Smooth muscle cell (in vitro differentiated cells): Measurements from ENCODE around the gene CINP. TPM values are rescaled to one million over a fixed set of nuclear protein-coding genes. Genes with fewer than 3 reads are reported as not detected.

Source experiments
- DNase-seq: peaks from one replicate; lab custom pipeline; 2025; ENCODE audit not compliant: unreplicated experiment; lab: John Stamatoyannopoulos, UW
- H2AFZ ChIP-seq: fragments of 200-600 bp; sonication (generic); 2 replicates; pipeline ENCODE4 v1.6.0; 2016; ENCODE audit warnings: antibody characterized with exemption, low read depth, mild to moderate bottlenecking
- H3F3A ChIP-seq: fragments of 200-600 bp; sonication (generic); 2 replicates; pipeline ENCODE4 v1.6.0; 2017; ENCODE audit warnings: antibody characterized with exemption, low read depth
- H3K27ac ChIP-seq: fragments of 200-600 bp; sonication (generic); 2 replicates; pipeline ENCODE4 v1.5.1; 2016; ENCODE audit warnings: low read depth, mild to moderate bottlenecking
- H3K27me3 ChIP-seq: fragments of 200-600 bp; sonication (generic); 2 replicates; pipeline ENCODE4 v1.6.1; 2016; ENCODE audit warnings: low read depth, mild to moderate bottlenecking
- H3K36me3 ChIP-seq: fragments of 200-600 bp; sonication (generic); 2 replicates; pipeline ENCODE4 v1.5.1; 2016; ENCODE audit warnings: low read depth
- H3K4me1 ChIP-seq: fragments of 200-600 bp; sonication (generic); 2 replicates; pipeline ENCODE4 v1.5.1; 2016; ENCODE audit warnings: low read depth
- H3K4me2 ChIP-seq: fragments of 200-600 bp; sonication (generic); 2 replicates; pipeline ENCODE4 v1.6.0; 2016; ENCODE audit warnings: mild to moderate bottlenecking
- H3K4me3 ChIP-seq: fragments of 200-600 bp; sonication (generic); 2 replicates; pipeline ENCODE4 v1.5.1; 2016; ENCODE audit warnings: mild to moderate bottlenecking
- H3K79me2 ChIP-seq: fragments of 200-600 bp; sonication (generic); 2 replicates; pipeline ENCODE4 v1.6.0; 2016; ENCODE audit warnings: low read depth, mild to moderate bottlenecking
- H3K9ac ChIP-seq: fragments of 200-600 bp; sonication (generic); 2 replicates; pipeline ENCODE4 v1.6.0; 2016; ENCODE audit warnings: low read depth
- H3K9me3 ChIP-seq: fragments of 200-600 bp; sonication (generic); replicated peaks from 2 replicates; pipeline ENCODE4 v1.5.1; 2016; ENCODE audit warnings: low read depth
- H4K20me1 ChIP-seq: fragments of 200-600 bp; sonication (generic); 2 replicates; pipeline ENCODE4 v1.6.0; 2016; ENCODE audit warnings: low read depth
- CTCF ChIP-seq: fragments of 200-600 bp; sonication (generic); IDR thresholded peaks from 2 replicates; pipeline ENCODE4 v1.5.1; 2017; ENCODE audit warnings: borderline replicate concordance, mild to moderate bottlenecking, antibody characterized with exemption; ENCODE audit not compliant: insufficient read depth, poor library complexity, severe bottlenecking
- WGBS: methylation state at CpG from one replicate; pipeline ENCODE4 v1.1.7; 2016; ENCODE audit warnings: low lambda C conversion rate; 5-methylcytosine and 5-hydroxymethylcytosine counted together
- polyA plus RNA-seq: library from polyadenylated mRNA; unstranded; fragments of >200 nt; fragmentation: Nextera tagmentation; extraction: Ambion mirVana; gene quantifications from 2 replicates; pipeline ENCODE4 v1.2.1, GENCODE V29; 2016
- total RNA-seq: library from RNA; depleted of rRNA; stranded (reverse); fragments of >200 nt; gene quantifications from 2 replicates; pipeline ENCODE4 v1.2.3, GENCODE V29; 2014

CINP gene
- total and polyA plus RNA-seq, 2 experiments from 2014 or later: 36.5 to 43.6 TPM

- Histone ChIP-seq H3K27me3 (no peaks in the 10 kb centered on the region), H3K4me2 (peak within 1 kb of the TSS; percentile 88), H3K27ac (peak within 1 kb of the TSS; percentile 65), H3K36me3 (no peaks in the 10 kb centered on the region), H3K4me1 (peaks cover 17% of the 10 kb centered on the region), H3K9me3 (no peaks in the 10 kb centered on the region), H2AFZ (peak within 1 kb of the TSS; percentile 99), H4K20me1 (no peaks in the 10 kb centered on the region), H3K9ac (peak within 1 kb of the TSS; percentile 93), H3K4me3 (peak within 1 kb of the TSS; percentile 88), H3F3A (peaks cover 7% of the 10 kb centered on the region), H3K79me2 (peaks cover 4% of the 10 kb centered on the region)
- WGBS: under 1% methylated on average over 69 of the region's 71 CpGs
- DNase-seq: peak; percentile 48
- TF ChIP-seq CTCF: no peak
Observed at GRCh38 chr14:102319351-102320032, 43.2 kb downstream of the CINP start, which contains the start of gene ZNF839. Gene ZNF839, plus strand, starts transcription at chr14:102319746. Its CDS starts 20 bp downstream, at chr14:102319766.

GRCh38 chr14:102318781-102319276 lies 43.9 kb downstream of the CINP start:
- Histone ChIP-seq H3K4me1 (peaks cover 18% of the 10 kb centered on the region), H3K9ac (peak overlapping the region; percentile 93)

GRCh38 chr14:102317564-102318248 lies 45.0 kb downstream of the CINP start:
- peak overlapping the region; percentile 8 for H3K27ac ChIP-seq
- WGBS: 67% methylated on average over 12 of the region's 12 CpGs

More at GRCh38 chr14:102318781-102319276, 43.9 kb downstream of the CINP start:
- H3K79me2 ChIP-seq: peaks cover 4% of the 10 kb centered on the region
- no peaks in the 10 kb centered on the region for H3K36me3 ChIP-seq
- peaks cover 7% of the 10 kb centered on the region for H3F3A ChIP-seq
- no peak for DNase-seq
- peak overlapping the region; percentile 88 for H3K4me3 ChIP-seq
- H3K9me3 ChIP-seq: no peaks in the 10 kb centered on the region
- no peaks in the 10 kb centered on the region for H4K20me1 ChIP-seq
- no peak for TF ChIP-seq CTCF
- H2AFZ ChIP-seq: peak overlapping the region; percentile 99
- 88% methylated on average over 15 of the region's 15 CpGs for WGBS
- no peaks in the 10 kb centered on the region for H3K27me3 ChIP-seq
- no peak overlapping the region for H3K27ac ChIP-seq
- peak overlapping the region; percentile 88 for H3K4me2 ChIP-seq

More at GRCh38 chr14:102317564-102318248, 45.0 kb downstream of the CINP start:
- Histone ChIP-seq H3K79me2 (peaks cover 4% of the 10 kb centered on the region), H3K4me1 (peaks cover 21% of the 10 kb centered on the region), H3F3A (peaks cover 7% of the 10 kb centered on the region), H3K4me3 (peak overlapping the region; percentile 63), H3K9ac (no peak overlapping the region), H2AFZ (peak overlapping the region; percentile 40), H3K36me3 (no peaks in the 10 kb centered on the region), H3K27me3 (no peaks in the 10 kb centered on the region), H3K4me2 (peak overlapping the region; percentile 85), H3K9me3 (no peaks in the 10 kb centered on the region), H4K20me1 (no peaks in the 10 kb centered on the region)
- DNase-seq: no peak
- no peak for TF ChIP-seq CTCF
